PC-9 (cell line): Measurements from ENCODE around the gene SCARB1. TPM values are rescaled to one million over a fixed set of nuclear protein-coding genes. Genes with fewer than 3 reads are reported as not detected.

Experiments
- BruUV-seq: library from RNA; stranded (reverse); fragments of 400-500 nt; replicated peaks from 2 replicates; lab custom pipeline; 2021; lab: Mats Ljungman, UMichigan
- CTCF ChIA-PET: fragments of 300-600 bp; sonication (Branson Sonifier 250); formaldehyde crosslinking; loops from one replicate; lab custom pipeline; 2022; ENCODE audit warnings: antibody characterized with exemption; lab: Charles Lee
- POLR2A ChIA-PET: fragments of 300-600 bp; sonication (Branson Sonifier 250); formaldehyde crosslinking; loops from one replicate; lab custom pipeline; 2022; ENCODE audit warnings: antibody characterized with exemption; ENCODE audit not compliant: unreplicated experiment; lab: Charles Lee
- DNase-seq, 2 experiments: peaks; one replicate each; pipeline versions ENCODE4 v3.0.0 to v3.0.0-alpha.2; 2015 to 2022; ENCODE audit warnings: mixed read lengths in 1 of 2
- H2AFZ ChIP-seq: fragments of 200-600 bp; sonication (generic); 2 replicates; pipeline ENCODE4 v1.8.1; 2017; ENCODE audit warnings: antibody characterized with exemption
- H3F3A ChIP-seq: fragments of 200-600 bp; sonication (generic); 2 replicates; pipeline ENCODE4 v1.8.1; 2017; ENCODE audit warnings: antibody characterized with exemption, mild to moderate bottlenecking, low read depth; ENCODE audit not compliant: insufficient read depth
- H3K27ac ChIP-seq: fragments of 200-600 bp; sonication (generic); 2 replicates; pipeline ENCODE4 v1.6.1; 2016; ENCODE audit warnings: mixed run types
- H3K27me3 ChIP-seq: fragments of 200-600 bp; sonication (generic); 2 replicates; pipeline ENCODE4 v1.6.1; 2016; ENCODE audit warnings: low read depth, mixed run types; ENCODE audit not compliant: insufficient read depth
- H3K36me3 ChIP-seq: fragments of 200-600 bp; sonication (generic); 2 replicates; pipeline ENCODE4 v1.6.1; 2016; ENCODE audit warnings: low read depth, mixed run types
- H3K4me1 ChIP-seq: fragments of 200-600 bp; sonication (generic); replicated peaks from 2 replicates; pipeline ENCODE4 v1.6.1; 2016; ENCODE audit warnings: mixed run types; ENCODE audit not compliant: insufficient read depth
- H3K4me2 ChIP-seq: fragments of 200-600 bp; sonication (generic); 2 replicates; pipeline ENCODE4 v1.6.1; 2017; ENCODE audit warnings: mixed run types
- H3K4me3 ChIP-seq: fragments of 200-600 bp; sonication (generic); 2 replicates; pipeline ENCODE4 v1.6.1; 2016; ENCODE audit warnings: mixed run types
- H3K79me2 ChIP-seq: fragments of 200-600 bp; sonication (generic); 2 replicates; pipeline ENCODE4 v1.6.1; 2017; ENCODE audit warnings: low read depth, mixed run types
- H3K9me2 ChIP-seq: fragments of 200-600 bp; sonication (generic); 2 replicates; pipeline ENCODE4 v1.8.1; 2017; ENCODE audit warnings: mild to moderate bottlenecking; ENCODE audit not compliant: insufficient read depth
- H3K9me3 ChIP-seq: fragments of 200-600 bp; sonication (generic); 2 replicates; pipeline ENCODE4 v1.8.1; 2016; ENCODE audit warnings: low read depth; ENCODE audit not compliant: insufficient read depth
- H4K20me1 ChIP-seq: fragments of 200-600 bp; sonication (generic); 2 replicates; pipeline ENCODE4 v1.8.1; 2017; ENCODE audit not compliant: insufficient read depth
- CTCF ChIP-seq: fragments of 200-600 bp; sonication (generic); conservative IDR thresholded peaks from 2 replicates; pipeline ENCODE4 v1.6.1; 2017; ENCODE audit warnings: mixed run types, antibody characterized with exemption, mild to moderate bottlenecking, moderate library complexity
- EZH2 ChIP-seq: fragments of 200-600 bp; sonication (generic); IDR thresholded peaks from 2 replicates; pipeline ENCODE4 v1.8.0; 2017; ENCODE audit warnings: antibody characterized with exemption, low read depth
- intact Hi-C: fragments of 100-400 bp; cut with micrococcal nuclease; formaldehyde crosslinking; loops from one replicate; pipeline ENCODE4 v1.10.0; 2022; ENCODE audit not compliant: unreplicated experiment
- total RNA-seq: library from RNA; stranded (reverse); gene quantifications from 2 replicates; pipeline ENCODE4 v1.2.3, GENCODE V29; 2021

SCARB1 gene
- total RNA-seq, 1 experiment from 2014 or later, result 49.6 TPM

DNA sequence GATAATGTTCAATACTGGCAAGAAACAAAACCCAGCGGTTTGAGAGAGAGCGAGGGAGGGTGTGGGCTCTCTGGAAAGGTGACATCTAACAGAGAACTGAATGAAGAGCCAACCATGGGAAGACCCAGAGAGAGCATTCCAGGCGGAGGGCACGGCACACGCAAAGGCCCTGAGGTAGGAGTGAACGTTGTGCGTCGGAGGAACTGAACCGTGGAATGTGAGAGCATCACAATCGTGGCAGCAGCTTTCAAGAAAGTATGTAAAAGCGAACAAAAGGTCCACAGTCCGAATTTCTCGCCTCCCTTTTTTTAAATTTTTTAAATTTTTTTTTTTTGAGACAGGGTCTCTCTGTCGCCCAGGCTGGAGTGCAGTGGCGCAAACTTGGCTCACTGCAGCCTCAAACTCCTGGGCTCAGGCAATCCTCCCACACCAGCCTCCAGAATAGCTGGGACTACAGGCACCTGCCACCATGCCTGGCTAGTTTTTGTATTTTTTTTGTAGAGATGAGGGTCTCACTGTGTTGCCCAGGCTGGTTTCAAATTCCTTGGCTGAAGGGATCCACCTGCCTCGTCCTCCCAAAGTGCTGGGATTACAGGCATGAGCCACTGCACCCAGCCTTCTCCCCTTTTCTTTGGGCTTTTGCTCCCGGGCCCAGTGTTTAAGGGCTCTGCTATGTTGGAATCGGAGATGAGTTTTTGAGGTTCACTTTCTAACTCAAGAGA lies 15.3 kb upstream of the SCARB1 start:
- POLR2A ChIA-PET, result no interaction called here
- Histone ChIP-seq H3K27me3 (no peaks in the 10 kb centered on the region), H3K4me1 (no peaks in the 10 kb centered on the region), H3K27ac (no peak overlapping the region), H2AFZ (no peak overlapping the region), H3K9me2 (no peaks in the 10 kb centered on the region), H4K20me1 (no peaks in the 10 kb centered on the region), H3F3A (0 out of 2 replicates have a peak, but pooled peaks cover 4% of the 10 kb centered on the region), H3K4me3 (no peak overlapping the region), H3K4me2 (no peak overlapping the region), H3K36me3 (no peaks in the 10 kb centered on the region), H3K9me3 (no peaks in the 10 kb centered on the region), H3K79me2 (no peaks in the 10 kb centered on the region)
- intact Hi-C loops, result no loop called here
- TF ChIP-seq CTCF, result no peak
- TF ChIP-seq EZH2, result no peak
- no TSS peak for BruUV-seq
- DNase-seq, result no peak
- CTCF ChIA-PET, result no interaction called here

DNA sequence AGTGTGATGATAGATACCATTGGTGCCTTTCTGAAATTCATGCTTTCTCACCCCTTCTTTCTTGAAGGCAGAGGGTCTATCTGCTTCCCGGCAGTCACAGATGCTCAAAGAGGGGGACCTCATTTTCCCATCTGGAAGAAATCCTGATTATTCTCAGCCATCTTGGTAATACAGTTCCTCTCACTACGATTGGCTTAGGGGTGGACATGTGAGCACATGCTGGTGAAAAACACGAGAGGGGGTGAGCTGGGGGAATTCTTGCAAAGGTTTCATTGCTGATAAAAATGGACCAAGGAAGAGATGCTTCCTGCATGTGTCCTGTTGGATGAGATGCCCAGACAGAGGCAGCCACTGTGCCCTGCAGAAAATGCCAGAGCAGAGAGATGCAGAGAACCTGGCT lies 13.8 kb upstream of the SCARB1 start:
- no peak for TF ChIP-seq EZH2
- TF ChIP-seq CTCF, result no peak
- no peak for DNase-seq
- no peak overlapping the region for H3K4me3 ChIP-seq
- CTCF ChIA-PET, result no interaction called here
- H3K36me3 ChIP-seq, result no peaks in the 10 kb centered on the region
- H3F3A ChIP-seq, result 0 out of 2 replicates have a peak, but pooled peaks cover 4% of the 10 kb centered on the region
- no peak overlapping the region for H3K4me2 ChIP-seq
- intact Hi-C loops, result no loop called here
- BruUV-seq, result no TSS peak
- H4K20me1 ChIP-seq, result no peaks in the 10 kb centered on the region
- no peaks in the 10 kb centered on the region for H3K9me3 ChIP-seq
- no peaks in the 10 kb centered on the region for H3K27me3 ChIP-seq
- no peaks in the 10 kb centered on the region for H3K79me2 ChIP-seq
- no peak overlapping the region for H3K27ac ChIP-seq
- H3K4me1 ChIP-seq, result no peaks in the 10 kb centered on the region
- H2AFZ ChIP-seq, result no peak overlapping the region
- POLR2A ChIA-PET, result no interaction called here
- H3K9me2 ChIP-seq, result no peaks in the 10 kb centered on the region

DNA sequence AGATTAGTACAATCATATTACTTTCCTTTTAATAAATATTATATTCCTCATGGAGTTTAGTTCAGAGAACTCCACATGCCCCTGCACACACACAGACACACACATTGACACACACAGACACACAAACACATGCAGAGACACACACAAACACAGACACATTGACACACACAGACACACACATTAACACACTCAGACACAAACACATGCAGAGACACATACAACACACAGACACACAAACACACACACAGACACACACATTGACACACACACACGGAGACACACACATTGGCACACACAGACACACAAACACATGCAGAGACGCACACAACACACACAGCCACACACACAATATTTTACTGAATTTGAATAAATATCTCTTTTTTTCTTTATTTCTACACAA lies 12.5 kb upstream of the SCARB1 start:
- H3K4me1 ChIP-seq, result no peaks in the 10 kb centered on the region
- H3K9me3 ChIP-seq, result no peaks in the 10 kb centered on the region
- POLR2A ChIA-PET, result no interaction called here
- no peaks in the 10 kb centered on the region for H4K20me1 ChIP-seq
- H3K9me2 ChIP-seq, result no peaks in the 10 kb centered on the region
- no peaks in the 10 kb centered on the region for H3K27me3 ChIP-seq
- no peak for DNase-seq
- TF ChIP-seq CTCF (no peak), EZH2 (no peak)
- no peaks in the 10 kb centered on the region for H3K36me3 ChIP-seq
- no TSS peak for BruUV-seq
- no peaks in the 10 kb centered on the region for H3K79me2 ChIP-seq
- no peak overlapping the region for H3K4me2 ChIP-seq
- H3K27ac ChIP-seq, result no peak overlapping the region
- H3K4me3 ChIP-seq, result no peak overlapping the region
- CTCF ChIA-PET, result no interaction called here
- no peak overlapping the region for H2AFZ ChIP-seq
- H3F3A ChIP-seq, result 0 out of 2 replicates have a peak, but pooled peaks cover 4% of the 10 kb centered on the region
- intact Hi-C loops, result no loop called here
